ENCODE measurements around the gene TSPAN16.

TSPAN16 gene, protein sequence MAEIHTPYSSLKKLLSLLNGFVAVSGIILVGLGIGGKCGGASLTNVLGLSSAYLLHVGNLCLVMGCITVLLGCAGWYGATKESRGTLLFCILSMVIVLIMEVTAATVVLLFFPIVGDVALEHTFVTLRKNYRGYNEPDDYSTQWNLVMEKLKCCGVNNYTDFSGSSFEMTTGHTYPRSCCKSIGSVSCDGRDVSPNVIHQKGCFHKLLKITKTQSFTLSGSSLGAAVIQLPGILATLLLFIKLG

DNA sequence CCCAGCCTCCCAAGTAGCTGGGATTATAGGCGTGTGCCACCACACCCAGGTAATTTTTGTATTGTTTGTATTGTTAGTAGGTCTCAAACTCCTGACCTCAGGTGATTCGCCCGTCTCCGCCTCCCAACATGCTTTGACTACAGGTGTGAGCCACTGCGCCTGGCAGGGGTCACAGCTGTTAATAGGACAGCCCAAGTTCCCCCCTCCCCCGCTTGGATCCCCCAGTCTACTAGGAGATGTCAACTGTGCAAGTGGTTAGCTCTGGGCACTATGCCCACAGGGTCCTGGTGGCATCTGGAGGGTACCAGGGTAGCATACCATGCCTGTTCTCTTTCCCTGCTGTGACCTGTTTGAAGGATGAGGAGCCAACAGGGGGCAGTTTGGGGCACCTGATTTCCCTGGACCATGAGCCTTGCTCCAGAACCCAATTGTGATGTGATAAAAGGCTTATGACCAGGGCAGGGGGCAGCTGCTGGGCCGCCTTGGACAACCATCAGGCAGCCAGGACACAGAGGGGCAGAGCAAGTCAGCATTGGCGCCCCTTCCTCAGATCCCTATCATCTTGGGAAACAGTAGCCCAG is at the start of gene TSPAN16:
TSPAN16 (plus strand) TSS at position 496 of the 581 bp plus-strand sequence. CDS start 138 bp downstream, outside the sequence.
- DNase-seq: no peak

DNA sequence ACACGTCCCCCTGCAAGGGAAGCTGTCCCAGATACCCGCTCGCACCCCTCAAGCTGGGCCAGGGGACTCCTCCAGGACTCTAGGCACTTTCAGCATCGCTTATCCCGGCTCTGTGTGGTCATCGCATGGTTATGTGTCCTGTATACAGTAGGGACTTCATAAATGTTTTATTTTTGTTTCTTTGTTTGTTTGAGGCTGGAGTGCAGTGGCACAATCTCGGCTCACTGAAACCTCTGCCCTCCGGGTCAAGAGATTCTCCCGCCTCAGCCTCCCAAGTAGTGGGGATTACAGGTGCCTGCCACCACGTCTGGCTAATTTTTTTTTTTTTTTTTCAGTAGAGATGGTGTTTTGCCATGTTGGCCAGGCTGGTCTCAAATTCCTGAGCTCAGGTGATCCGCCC is 49.0 kb upstream of the TSPAN16 start:
- DNase-seq: no peak

DNA sequence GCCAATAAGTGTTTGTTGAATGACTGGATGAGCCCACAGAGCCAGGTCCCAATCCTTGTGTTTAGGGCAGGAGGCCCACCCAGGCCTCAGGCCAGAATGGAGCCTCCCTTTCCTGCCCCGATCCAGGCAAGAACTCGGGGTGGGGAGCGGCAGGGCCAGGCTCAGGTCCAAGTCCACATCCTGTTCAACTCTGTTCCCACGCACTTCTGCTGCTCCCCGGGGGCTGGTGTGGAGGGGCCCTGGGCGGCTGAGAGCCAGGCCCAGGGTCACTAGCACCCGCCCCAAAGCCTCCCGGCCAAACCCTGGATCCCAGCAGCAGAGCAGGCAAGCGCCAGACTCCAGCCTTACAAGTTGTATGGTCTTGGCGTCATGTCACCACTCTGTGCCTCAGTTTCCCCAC is 48.6 kb upstream of the TSPAN16 start:
- DNase-seq: no peak

DNA sequence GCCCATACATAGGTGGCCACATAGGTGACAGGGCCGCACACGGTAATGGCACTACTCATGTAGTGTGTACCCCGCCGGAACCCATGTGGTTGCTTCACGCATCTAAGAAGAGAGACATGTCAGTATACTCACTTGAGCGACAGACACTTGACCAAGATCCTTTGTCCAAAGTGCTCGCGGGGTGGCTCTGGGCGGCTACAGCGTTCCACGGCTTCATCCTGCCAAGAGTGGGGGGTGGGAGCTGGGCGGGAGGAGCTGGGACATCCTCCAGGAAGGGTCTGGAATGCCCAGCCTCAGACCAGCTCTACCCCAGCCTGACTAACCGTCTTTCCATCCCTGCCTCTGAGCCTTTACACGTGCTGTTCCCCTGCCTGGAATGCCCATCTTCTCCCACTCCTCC is 48.0 kb upstream of the TSPAN16 start:
- no peak for DNase-seq

DNA sequence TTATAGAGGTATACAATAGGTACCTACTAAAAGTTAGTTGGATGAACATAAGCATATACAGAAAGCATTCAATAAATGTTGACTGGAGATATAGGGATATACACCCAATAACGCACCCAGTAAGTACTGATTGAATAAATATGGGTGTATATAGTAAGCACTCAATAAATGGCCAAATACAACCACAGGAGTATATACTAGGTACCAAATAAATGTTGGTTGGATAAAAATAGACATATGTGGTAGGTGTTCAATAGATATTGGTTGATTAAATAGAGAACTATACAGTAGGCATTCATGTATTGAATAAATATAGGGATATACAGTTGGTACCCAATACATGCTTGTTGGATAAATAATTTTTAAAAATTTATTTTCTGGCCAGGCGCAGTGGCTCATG is 47.1 kb upstream of the TSPAN16 start:
- no peak for DNase-seq

DNA sequence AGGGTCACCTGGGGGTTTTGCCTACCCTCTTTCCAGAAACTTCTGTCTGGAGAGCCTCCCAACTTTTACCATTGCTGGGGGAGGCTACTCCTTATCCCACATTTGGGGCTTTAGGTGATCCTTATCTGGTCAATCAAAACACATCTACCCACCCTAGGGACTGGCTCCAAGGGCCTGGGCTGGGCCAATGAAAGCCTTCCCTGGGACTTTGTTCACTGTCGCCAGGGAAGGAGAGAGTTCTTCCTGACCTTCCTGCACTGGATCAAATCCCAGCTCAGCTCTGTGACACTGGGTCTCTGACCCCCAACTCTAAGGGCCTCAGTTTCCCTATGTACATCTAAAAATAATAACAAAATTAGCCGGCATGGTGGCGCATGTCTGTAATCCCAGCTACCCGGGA is 44.7 kb upstream of the TSPAN16 start:
- no peak for DNase-seq

DNA sequence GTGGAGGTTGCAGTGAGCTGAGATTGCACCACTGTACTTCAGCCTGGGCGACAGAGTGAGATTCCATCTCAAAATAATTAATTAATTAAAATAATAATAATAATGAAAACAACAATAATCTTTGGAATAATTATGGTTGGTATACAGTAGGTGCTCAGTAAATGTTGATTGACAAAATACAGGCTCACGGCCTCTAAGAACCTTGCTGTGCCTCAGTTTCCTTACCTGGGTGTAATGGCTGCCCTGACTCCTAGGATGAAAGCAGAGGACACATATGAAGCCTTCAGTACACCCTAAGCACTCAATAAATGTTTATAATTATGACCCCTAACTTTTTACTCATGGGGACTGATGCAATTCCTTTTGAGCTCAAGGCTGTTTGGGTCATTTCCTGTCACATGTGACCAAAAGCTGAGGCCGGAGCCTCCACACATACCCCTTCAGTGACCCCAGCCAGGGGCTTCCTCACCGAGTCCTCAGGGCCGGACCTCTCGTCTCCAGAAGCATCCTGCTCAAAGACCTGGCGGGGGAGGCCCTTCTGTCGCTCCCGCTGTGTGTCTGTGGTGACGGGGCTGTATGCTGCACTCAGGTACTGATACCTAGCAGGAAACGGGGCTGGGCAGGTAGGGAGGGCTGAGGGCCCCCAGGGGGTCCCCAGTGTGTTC is 44.2 kb upstream of the TSPAN16 start:
- DNase-seq: no peak

DNA sequence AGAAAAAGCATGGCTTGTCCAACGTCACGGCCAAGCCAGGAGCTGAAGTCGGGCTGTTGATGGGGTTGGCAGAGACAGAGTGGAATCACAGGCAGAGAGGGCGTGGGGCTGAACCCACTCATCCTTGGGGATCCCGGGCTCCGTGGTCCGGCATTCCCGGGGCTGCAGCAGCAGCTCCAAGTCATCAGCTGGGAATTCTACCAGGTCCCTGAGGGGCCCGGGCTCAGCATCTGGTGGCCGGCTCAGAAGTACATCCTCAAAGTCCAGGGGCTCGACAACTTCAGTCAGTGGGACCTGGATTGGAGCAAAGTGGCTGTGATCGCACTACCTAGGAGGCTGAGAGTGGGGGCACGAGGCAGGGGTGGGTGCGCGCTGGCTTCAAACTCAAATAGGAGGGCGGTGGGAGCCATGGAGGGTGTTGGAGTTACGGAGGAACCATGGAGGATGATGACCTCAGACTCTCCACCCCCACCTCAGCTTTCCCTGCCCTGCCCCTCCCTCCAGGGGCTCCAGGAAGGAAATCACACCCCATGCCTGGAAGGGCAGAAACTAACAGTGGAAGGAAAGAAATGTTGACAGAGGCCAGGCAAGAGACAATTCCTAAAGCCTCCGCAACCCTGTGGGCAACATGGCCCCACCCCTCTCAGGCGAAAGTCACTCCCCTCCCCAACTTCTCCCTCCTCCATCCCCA is 43.1 kb upstream of the TSPAN16 start:
- no peak for DNase-seq

DNA sequence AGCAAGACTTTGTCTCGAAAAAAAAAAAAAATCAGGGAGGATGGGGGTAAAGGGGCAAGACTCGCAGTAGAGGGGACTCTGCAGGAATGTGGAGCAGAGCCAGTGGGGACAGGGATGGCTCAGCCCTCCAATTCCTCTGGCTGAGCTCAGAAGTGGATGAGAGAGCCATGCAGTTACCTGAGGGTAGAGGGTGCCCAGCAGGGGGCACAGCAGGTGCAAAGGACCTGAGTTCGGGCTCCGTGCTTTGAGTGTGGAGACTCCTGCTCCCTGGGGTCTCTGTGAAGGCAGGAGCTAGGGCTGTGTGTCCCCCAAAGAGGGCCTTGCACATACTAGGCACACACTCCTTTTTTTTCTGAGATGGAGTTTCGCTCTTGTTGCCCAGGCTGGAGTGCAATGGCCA is 41.3 kb upstream of the TSPAN16 start:
- DNase-seq: no peak

DNA sequence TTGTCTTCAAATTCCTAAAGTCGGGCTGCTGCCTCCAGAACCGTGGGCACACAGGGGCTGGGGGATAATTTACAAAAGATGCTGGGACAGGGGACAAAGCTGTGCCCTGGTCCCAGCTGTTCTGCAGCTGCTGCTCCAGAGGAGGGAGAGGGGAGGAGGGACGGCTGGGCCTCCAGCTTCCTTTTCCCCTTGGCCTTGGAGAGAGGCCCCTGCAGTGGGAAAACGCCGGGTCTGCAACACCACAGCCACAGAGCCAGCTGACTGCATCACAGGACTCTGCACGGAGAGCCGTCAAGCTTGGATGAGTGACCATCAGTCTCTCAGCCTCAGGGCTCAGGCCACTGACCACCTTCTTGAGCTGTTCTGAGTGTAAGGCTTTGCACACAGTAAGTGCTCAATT is 39.8 kb upstream of the TSPAN16 start:
- DNase-seq: no peak

DNA sequence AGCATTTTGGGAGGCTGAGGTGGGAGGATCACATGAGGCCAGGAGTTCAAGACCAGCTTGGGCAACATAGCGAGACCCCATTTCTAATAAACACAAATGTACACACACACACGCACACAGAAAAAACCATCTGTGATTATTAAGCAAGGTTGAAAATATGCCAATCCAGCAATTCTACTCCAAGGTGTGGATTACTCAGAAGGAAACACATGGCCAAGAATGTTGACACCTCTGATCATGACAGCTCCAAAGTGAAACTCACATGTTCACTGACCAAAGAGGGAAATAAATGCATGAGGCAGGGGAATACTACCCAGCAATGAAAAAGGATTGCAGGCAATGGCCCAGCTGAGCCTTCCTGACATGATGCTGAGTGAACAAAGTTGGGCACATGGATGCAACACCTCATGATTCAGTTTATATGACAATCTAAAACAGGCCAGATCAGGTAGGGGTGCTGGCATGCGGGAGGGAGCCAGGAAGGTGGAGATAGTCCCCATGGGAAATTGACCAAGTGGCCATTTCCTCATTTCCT is 38.0 kb upstream of the TSPAN16 start:
- no peak for DNase-seq

DNA sequence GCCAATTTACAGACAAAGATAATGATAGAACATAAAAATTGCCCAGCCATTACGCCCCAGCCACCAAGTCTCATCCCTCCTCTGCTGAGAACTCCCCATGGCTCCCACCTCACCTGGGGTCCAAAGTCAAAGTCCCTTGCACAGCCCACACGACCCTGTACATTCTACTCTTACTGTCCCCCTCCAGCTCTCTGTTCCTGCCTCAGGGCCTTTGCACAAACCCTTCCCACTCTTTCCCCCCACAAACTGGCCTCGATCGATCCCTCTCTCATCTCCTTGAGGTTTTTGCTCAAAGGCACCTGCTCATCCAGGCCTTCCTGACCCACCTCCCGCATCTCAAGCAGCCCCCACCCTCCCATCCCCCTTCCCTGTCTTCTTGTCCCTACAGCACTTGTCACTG is 35.0 kb upstream of the TSPAN16 start:
- DNase-seq: no peak

DNA sequence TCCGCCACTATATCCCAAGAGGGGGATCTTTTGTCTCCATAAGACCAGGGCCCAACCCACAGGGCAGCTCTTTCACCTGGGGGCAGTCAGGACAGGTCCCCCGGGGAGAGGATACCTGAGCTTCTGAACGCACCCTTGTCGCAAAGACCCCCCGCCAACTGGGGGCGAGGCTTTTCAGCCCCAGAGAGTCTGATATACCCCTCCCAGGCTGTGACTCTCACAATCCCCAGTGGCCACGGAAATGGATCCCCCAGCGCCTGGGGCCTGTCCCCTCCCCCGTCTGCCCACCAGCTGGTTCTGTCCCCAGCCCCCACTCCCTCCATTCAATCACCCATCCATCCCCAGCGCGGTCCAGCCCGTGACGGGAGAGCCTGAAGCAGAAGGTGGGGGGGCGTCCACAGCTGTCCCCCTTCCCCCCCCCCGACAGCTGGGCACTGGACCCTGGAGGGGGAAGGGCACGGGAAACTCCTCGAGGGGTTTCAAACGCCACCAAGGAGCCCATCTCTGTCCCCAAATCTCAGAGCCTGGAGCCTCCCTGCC is 34.5 kb upstream of the TSPAN16 start:
- DNase-seq: no peak

DNA sequence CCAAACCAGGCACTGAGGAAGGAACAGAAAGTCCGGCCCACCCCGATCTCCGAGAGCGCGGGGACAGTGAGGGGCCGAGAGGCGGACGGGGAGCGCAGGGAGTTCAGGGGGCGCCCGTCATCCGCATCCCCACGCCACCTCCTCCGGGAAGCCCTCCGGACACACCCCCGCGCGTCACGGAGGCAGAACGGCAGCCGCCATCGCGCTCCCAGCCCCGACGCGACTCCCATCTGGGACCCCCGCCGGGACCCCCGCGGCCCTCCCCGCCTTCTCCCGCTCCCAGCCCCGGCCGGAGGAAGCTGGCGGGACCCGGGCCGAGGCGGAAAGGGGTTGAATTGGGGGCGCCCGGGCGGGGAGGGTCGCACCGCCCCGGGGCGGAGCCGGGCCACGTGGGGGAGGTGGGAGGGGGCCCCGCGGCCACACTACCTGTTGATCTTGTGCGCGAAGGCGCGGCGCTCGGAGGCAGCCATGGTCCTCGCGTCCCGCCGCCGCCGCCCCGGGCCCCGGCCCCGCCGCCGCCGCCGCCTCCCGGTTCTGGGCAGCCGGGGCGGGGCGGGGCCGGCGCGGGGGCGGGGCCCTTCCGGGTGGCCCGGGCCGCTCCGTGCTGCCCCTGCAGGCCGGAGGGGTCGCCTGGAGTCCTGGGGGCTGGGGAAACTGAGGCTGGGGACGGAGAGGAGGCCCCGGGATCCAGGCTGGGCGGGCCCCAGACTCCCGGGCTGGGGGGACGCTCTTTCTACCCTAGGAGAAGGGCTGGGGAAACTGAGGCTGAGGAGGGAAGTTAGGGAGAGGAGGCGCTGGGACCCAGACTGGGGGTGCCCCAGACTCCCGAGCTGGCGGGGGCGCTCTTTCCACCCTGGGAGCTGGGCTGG is 33.8 kb upstream of the TSPAN16 start, which contains the start of gene DOCK6:
DOCK6 (minus strand) TSS at position 554 of the 869 bp plus-strand sequence; CDS start at position 470, 84 bp downstream.
- DNase-seq: no peak

DNA sequence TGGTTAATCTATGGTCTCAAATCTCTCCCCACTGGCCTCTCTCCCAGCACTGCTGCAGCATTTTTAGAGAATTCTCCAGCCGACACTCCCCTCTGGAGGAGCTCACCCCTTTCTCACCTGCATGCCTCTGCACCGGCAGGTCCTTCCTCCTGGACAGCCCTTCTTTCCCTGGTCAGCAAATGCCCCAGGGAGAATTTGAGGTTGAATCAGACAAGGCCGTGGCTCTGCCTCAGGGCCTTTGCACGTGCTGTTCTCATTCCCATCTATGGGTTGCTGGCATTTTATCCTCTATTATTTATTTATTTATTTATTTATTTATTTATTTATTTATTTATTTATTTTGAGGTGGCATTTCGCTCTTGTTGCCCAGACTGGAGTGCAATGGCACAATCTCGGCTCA is 32.2 kb upstream of the TSPAN16 start:
- DNase-seq: no peak

DNA sequence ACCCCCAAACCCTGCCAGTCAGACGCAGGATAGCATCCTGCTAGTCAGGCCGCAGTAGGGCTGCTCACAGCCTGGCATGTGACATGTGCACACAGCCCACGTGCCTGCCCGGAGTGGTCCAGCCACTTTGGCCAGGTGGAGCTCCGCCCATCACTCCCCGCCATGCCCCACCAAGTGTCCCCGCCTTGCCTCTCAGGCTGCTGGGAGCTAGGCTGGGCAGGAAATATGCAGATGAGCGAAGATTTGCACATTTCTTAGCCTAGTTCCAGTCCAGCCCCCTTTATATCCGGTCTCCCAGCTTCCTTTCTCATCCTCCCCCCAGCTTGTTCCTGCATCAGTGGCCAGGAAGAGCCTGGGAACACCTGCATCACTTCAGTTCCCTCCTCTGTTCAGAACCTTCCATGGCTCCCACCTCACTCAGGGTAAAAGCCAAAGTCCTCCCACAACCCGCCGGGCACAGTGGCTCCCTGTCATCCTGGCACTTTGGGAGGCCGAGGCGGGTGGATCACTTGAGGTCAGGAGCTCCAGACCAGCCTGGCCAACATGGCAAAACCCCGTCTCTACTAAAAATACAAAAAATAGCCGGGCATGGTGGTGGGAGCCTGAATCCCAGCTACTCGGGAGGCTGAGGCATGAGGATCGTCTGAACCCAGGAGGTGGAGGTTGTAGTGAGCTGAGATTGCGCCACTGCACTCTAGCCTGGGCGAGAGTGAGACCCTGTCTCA is 31.3 kb upstream of the TSPAN16 start:
- no peak for DNase-seq

DNA sequence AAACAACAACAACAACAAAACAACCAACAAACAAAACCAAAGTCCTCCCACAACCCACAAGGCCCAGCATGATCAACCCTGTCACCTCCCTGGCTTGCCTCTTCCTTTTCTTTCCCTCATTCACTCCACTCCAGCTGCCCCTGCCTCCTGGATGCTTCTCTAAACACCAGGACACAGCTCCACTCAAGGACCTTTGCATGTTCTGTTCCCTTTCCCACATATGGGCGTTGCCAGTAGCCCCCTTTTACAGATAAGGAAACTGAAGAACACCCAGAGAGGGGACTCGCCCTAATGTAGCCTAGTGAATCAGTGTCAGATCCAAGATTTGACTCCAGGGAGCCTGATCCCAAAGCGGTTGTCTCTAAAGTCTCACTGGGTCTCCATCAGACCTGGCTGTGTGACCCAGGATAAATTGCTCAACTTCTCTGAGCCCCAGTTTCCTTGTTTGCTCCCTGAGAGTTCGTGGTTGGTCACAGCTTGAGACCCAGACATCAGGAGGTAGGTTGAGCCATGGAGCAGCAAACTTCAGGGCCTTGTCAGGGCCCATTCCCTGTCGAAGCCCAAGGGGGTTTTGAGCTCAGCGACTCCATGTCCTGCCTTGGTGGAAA is 30.7 kb upstream of the TSPAN16 start:
- no peak for DNase-seq

DNA sequence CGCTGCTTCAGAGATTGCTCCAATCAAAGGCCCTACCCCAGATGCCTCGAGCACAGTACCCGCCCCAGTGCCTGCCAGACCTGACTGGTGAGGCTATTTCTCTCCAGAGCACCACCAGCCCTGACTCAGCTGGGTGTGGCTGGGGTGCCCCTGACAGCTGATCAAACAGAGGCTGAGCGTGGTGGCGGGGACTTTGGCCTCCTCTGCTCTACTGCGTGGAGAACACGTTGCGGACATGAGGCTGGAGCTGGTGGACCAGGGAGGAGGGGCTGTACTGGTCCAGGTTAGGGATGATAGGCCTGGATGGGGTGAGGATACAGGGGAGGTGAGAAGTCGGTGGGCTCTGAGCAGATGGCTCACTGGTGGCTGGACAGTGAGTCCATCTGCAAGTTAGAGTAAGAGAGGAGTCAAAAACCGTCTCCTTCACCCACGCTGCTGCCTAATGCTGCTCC is 30.1 kb upstream of the TSPAN16 start:
- peak; percentile 20 for DNase-seq

DNA sequence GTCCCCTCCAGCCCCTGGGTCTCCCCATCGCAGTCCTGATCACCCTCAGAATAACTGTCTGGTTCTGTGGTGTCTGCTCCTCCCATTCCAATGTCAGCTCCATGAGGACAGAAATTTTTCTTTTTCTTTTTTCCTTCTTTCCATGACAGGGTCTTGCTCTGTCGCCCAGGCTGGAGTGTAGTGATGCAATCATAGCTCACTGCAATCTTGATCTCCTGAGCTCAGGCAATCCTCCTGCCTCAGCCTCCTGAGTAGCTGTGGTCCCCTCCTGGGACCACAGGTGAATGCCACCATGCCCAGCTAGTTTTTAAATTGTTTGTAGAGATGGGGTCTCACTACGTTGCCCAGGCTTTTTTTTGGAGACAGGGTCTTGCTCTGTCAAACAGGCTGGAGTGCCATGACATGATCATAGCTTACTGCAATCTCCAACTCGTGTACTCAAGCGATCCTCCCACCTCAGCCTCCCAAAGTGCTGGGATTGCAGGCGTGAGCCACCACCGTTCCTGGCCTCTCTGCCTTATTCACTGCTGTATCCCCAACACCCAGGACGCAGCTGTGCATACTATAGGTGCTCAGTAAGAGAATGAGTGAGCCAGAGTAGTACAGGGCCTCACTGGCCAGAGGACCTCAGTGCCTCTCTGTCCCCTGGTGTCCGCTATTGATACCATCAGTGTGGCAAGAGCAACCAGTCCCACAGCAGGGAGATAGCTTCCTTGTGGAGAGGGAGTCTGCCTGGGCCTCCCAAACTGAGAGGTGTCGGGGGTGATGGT is 28.5 kb upstream of the TSPAN16 start:
- no peak for DNase-seq

DNA sequence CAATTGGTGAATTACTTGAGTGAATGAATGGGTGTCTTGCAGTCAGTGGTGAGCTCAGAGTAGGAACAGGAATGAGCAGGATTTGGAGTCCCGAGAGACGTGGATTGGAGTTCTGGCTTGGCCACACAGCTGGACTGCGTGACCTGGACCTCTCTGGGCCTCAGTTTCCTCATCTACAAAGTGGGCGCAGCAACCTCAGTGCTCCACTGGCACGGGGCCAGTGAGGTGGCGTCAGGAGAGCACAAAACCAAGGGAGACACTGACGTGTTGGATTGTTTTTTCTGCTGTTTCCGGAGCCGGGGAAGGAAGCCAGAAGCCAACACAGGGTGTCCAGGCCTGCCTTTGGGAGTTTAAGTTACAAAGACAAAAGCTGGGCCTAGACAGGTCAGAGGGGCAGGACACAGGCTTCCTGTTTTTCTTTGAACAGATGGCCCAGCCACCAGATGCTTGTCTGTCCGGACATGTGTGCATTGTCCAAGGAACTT is 27.1 kb upstream of the TSPAN16 start:
- DNase-seq: no peak

All from NCI-H748 treated with DMSO at 0.1 percent for 48 hours (cell line).